ENCODE results near the gene CDX1. TPM values are rescaled to one million over a fixed set of nuclear protein-coding genes. Genes with fewer than 3 reads are reported as not detected.

CDX1 gene
- total RNA-seq, 2 donors from 2014 or later, result not detected

DNA sequence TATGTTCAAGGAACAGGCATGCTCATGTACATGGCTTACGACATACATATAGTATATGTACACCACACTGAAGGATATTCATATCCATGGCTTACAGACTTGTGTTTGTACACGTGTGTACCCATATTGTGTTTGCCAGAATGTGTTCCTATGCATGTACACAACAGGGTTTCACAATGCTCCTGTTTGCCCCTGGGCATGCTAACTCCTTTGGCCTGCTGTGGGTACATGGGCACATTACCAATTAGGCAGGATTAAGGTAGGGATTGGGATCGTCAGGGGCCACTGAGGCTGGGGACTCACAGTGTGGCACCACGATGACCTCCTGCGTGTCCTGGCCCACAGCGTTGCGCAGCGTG, 37.1 kb upstream of the CDX1 start:
- WGBS, 2 experiments (ENCODE audit: insufficient coverage in 1 of 2, insufficient read length in 1 of 2), result 77 to 81% methylated on average over 6 to 8 of the region's 8 CpGs
- H3K36me3 Mint-ChIP-seq (ENCODE audit: low read depth), result no peaks in the 10 kb centered on the region
- Histone ChIP-seq H3K9me3 (ENCODE audit: control insufficient read depth, low read length) (no peaks in the 10 kb centered on the region), H3K4me3 (ENCODE audit: low read length) (no peak overlapping the region), H3K27me3 (ENCODE audit: control insufficient read depth, insufficient read depth, low read length, poor library complexity, severe bottlenecking) (peaks cover 25% of the 10 kb centered on the region), H3K9ac (ENCODE audit: extremely low read depth, low read length, poor library complexity, severe bottlenecking) (no peak overlapping the region), H3K27ac (ENCODE audit: low read depth, low read length) (no peak overlapping the region), H3K36me3 (ENCODE audit: control insufficient read depth, insufficient read depth, low read length) (no peaks in the 10 kb centered on the region), H3K4me1 (ENCODE audit: control insufficient read depth, insufficient read depth, low read length) (no peaks in the 10 kb centered on the region)
- TF ChIP-seq, protein P1, sequence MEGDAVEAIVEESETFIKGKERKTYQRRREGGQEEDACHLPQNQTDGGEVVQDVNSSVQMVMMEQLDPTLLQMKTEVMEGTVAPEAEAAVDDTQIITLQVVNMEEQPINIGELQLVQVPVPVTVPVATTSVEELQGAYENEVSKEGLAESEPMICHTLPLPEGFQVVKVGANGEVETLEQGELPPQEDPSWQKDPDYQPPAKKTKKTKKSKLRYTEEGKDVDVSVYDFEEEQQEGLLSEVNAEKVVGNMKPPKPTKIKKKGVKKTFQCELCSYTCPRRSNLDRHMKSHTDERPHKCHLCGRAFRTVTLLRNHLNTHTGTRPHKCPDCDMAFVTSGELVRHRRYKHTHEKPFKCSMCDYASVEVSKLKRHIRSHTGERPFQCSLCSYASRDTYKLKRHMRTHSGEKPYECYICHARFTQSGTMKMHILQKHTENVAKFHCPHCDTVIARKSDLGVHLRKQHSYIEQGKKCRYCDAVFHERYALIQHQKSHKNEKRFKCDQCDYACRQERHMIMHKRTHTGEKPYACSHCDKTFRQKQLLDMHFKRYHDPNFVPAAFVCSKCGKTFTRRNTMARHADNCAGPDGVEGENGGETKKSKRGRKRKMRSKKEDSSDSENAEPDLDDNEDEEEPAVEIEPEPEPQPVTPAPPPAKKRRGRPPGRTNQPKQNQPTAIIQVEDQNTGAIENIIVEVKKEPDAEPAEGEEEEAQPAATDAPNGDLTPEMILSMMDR (conservative IDR thresholded peaks at IDR 0.05), result no peak
- H3K4me3 Mint-ChIP-seq, result no peak overlapping the region
- no peaks in the 10 kb centered on the region for H3K9me3 Mint-ChIP-seq
- no peak for DNase-seq
- no peak overlapping the region for H3K27ac Mint-ChIP-seq
- peaks cover 58% of the 10 kb centered on the region for H3K27me3 Mint-ChIP-seq (ENCODE audit: insufficient read depth)
- peaks cover 33% of the 10 kb centered on the region for H3K4me1 Mint-ChIP-seq

- peaks cover 38% of the 10 kb centered on the region for H3K4me1 Mint-ChIP-seq
- no peak overlapping the region for H3K4me3 Mint-ChIP-seq
- no peaks in the 10 kb centered on the region for H3K36me3 Mint-ChIP-seq (ENCODE audit: low read depth)
- TF ChIP-seq, protein P1 (conservative IDR thresholded peaks at IDR 0.05), result peak; percentile 96
- H3K27me3 Mint-ChIP-seq (ENCODE audit: insufficient read depth), result peaks cover 63% of the 10 kb centered on the region
- Histone ChIP-seq H3K27ac (ENCODE audit: low read depth, low read length) (no peak overlapping the region), H3K9me3 (ENCODE audit: control insufficient read depth, low read length) (no peaks in the 10 kb centered on the region), H3K9ac (ENCODE audit: extremely low read depth, low read length, poor library complexity, severe bottlenecking) (no peak overlapping the region), H3K4me1 (ENCODE audit: control insufficient read depth, insufficient read depth, low read length) (no peaks in the 10 kb centered on the region), H3K27me3 (ENCODE audit: control insufficient read depth, insufficient read depth, low read length, poor library complexity, severe bottlenecking) (peaks cover 30% of the 10 kb centered on the region), H3K4me3 (ENCODE audit: low read length) (no peak overlapping the region), H3K36me3 (ENCODE audit: control insufficient read depth, insufficient read depth, low read length) (no peaks in the 10 kb centered on the region)
- no peaks in the 10 kb centered on the region for H3K9me3 Mint-ChIP-seq
- 44 to 52% methylated on average over 16 to 25 of the region's 25 CpGs for WGBS, 2 experiments (ENCODE audit: insufficient coverage in 1 of 2, insufficient read length in 1 of 2)
- no peak overlapping the region for H3K27ac Mint-ChIP-seq
- DNase-seq, result peak; percentile 93
Measured at GRCh38 chr5:150129813-150130492, 36.6 kb upstream of the CDX1 start.

- H3K27ac ChIP-seq (ENCODE audit: low read depth, low read length), result no peak overlapping the region
- TF ChIP-seq, protein P1 (conservative IDR thresholded peaks at IDR 0.05), result no peak
- peaks cover 30% of the 10 kb centered on the region for H3K27me3 ChIP-seq (ENCODE audit: control insufficient read depth, insufficient read depth, low read length, poor library complexity, severe bottlenecking)
- H3K4me3 ChIP-seq (ENCODE audit: low read length), result no peak overlapping the region
- Mint-ChIP-seq H3K4me3 (no peak overlapping the region), H3K27me3 (ENCODE audit: insufficient read depth) (peaks cover 69% of the 10 kb centered on the region), H3K36me3 (ENCODE audit: low read depth) (no peaks in the 10 kb centered on the region), H3K27ac (peak overlapping the region; percentile 18), H3K4me1 (peaks cover 40% of the 10 kb centered on the region), H3K9me3 (no peaks in the 10 kb centered on the region)
- H3K4me1 ChIP-seq (ENCODE audit: control insufficient read depth, insufficient read depth, low read length), result no peaks in the 10 kb centered on the region
- whole genome bisulfite sequencing, 2 experiments (ENCODE audit: insufficient coverage in 1 of 2, insufficient read length in 1 of 2), result 29 to 43% methylated on average over 6 to 8 of the region's 8 CpGs
- DNase-seq, result peak; percentile 97
- no peaks in the 10 kb centered on the region for H3K36me3 ChIP-seq (ENCODE audit: control insufficient read depth, insufficient read depth, low read length)
- no peaks in the 10 kb centered on the region for H3K9me3 ChIP-seq (ENCODE audit: control insufficient read depth, low read length)
- H3K9ac ChIP-seq (ENCODE audit: extremely low read depth, low read length, poor library complexity, severe bottlenecking), result no peak overlapping the region
Measured at GRCh38 chr5:150130493-150130922, 36.1 kb upstream of the CDX1 start.
